COLO829 (cell line): ENCODE measurements around the gene KRTAP19-1.
"Not testable (repeated sequence)": the region's sequence is repeated elsewhere in the genome, so short reads cannot be mapped to it uniquely, and the experiment has no call there.

Experiments used
- DNase-seq: peaks from one replicate; pipeline ENCODE4 v3.0.0; 2012; ENCODE audit warnings: low spot score

The KRTAP19-1 gene

GRCh38 chr21:30480145-30480544, at the start of gene KRTAP19-1:
TSS of gene KRTAP19-1 (minus strand) at chr21:30480367. CDS start at chr21:30480317, 50 bp downstream.
- DNase-seq: peak; percentile 3

- DNase-seq: no peak
Observed at GRCh38 chr21:30518876-30519275, 38.7 kb upstream of the KRTAP19-1 start.

- peak; percentile 5 for DNase-seq
Observed at GRCh38 chr21:30515681-30516080, 35.5 kb upstream of the KRTAP19-1 start.

- DNase-seq: not testable (repeated sequence)
Observed at GRCh38 chr21:30505621-30506205, 25.5 kb upstream of the KRTAP19-1 start.

- DNase-seq: peak; percentile 6
Observed at GRCh38 chr21:30502041-30502440, 21.9 kb upstream of the KRTAP19-1 start, which contains the start of gene KRTAP19-5. TSS of gene KRTAP19-5 (minus strand) at chr21:30502141. CDS start at chr21:30502090, 51 bp downstream.

GRCh38 chr21:30497065-30497464, 16.9 kb upstream of the KRTAP19-1 start, which contains the start of gene KRTAP19-4:
TSS of gene KRTAP19-4 (minus strand) at chr21:30497165. CDS start at chr21:30497110, 55 bp downstream.
- no peak for DNase-seq

GRCh38 chr21:30491963-30492428, 11.8 kb upstream of the KRTAP19-1 start, which contains the start of gene KRTAP19-3:
TSS of gene KRTAP19-3 (minus strand) at chr21:30492013. CDS start at chr21:30491957, 56 bp downstream.
- no peak for DNase-seq

GRCh38 chr21:30487336-30487735, 7.2 kb upstream of the KRTAP19-1 start, which contains the start of gene KRTAP19-2:
TSS of gene KRTAP19-2 (minus strand) at chr21:30487436. CDS start at chr21:30487348, 88 bp downstream.
- no peak for DNase-seq

- DNase-seq: no peak
Observed at GRCh38 chr21:30486180-30486579, 6.0 kb upstream of the KRTAP19-1 start.

- DNase-seq: peak; percentile 40
Observed at GRCh38 chr21:30482130-30482529, 2.0 kb upstream of the KRTAP19-1 start.

- no peak for DNase-seq
Observed at GRCh38 chr21:30479259-30479658, 908 bp downstream of the KRTAP19-1 start.

GRCh38 chr21:30478004-30478403, 2.2 kb downstream of the KRTAP19-1 start:
- no peak for DNase-seq

GRCh38 chr21:30468900-30469714, 11.1 kb downstream of the KRTAP19-1 start:
- no peak for DNase-seq

GRCh38 chr21:30463713-30464112, 16.5 kb downstream of the KRTAP19-1 start:
- no peak for DNase-seq

- no peak for DNase-seq
Observed at GRCh38 chr21:30448514-30448913, 31.7 kb downstream of the KRTAP19-1 start.

- DNase-seq: no peak
Observed at GRCh38 chr21:30447056-30447455, 33.1 kb downstream of the KRTAP19-1 start.

GRCh38 chr21:30444204-30444603, 36.0 kb downstream of the KRTAP19-1 start:
- DNase-seq: peak; percentile 3

GRCh38 chr21:30443226-30443625, 36.9 kb downstream of the KRTAP19-1 start:
- no peak for DNase-seq

GRCh38 chr21:30439975-30440374, 40.2 kb downstream of the KRTAP19-1 start, which contains the start of gene KRTAP15-1:
TSS of gene KRTAP15-1 (plus strand) at chr21:30440275. CDS start at chr21:30440328, 53 bp downstream.
- no peak for DNase-seq

- no peak for DNase-seq
Observed at GRCh38 chr21:30437010-30437565, 43.1 kb downstream of the KRTAP19-1 start.

- DNase-seq: peak; percentile 22
Observed at GRCh38 chr21:30434033-30434631, 46.0 kb downstream of the KRTAP19-1 start.

- DNase-seq: no peak
Observed at GRCh38 chr21:30430170-30430655, 50.0 kb downstream of the KRTAP19-1 start, which contains the start of gene KRTAP13-4. TSS of gene KRTAP13-4 (plus strand) at chr21:30430220. CDS start at chr21:30430276, 56 bp downstream.
